Mesothelial cell of epicardium (in vitro differentiated cells): ENCODE data around the gene CCNC. TPM values are rescaled to one million over a fixed set of nuclear protein-coding genes. Genes with fewer than 3 reads are reported as not detected.

ENCODE experiments used
- DNase-seq, 2 experiments: peaks; one replicate each; pipeline ENCODE4 v3.0.0; 2021; ENCODE audit warnings: low spot score in 2 of 2; ENCODE audit not compliant: unreplicated experiment in 2 of 2
- H3K27ac Mint-ChIP-seq: 2 replicates; pipeline ENCODE4 v1.8.0; 2021; ENCODE audit warnings: mixed read lengths
- H3K27me3 Mint-ChIP-seq: 2 replicates; pipeline ENCODE4 v1.8.0; 2021; ENCODE audit warnings: low read depth, mixed read lengths
- H3K36me3 Mint-ChIP-seq: 2 replicates; pipeline ENCODE4 v1.8.0; 2021; ENCODE audit warnings: mixed read lengths
- H3K4me1 Mint-ChIP-seq: 2 replicates; pipeline ENCODE4 v1.8.0; 2021; ENCODE audit warnings: mixed read lengths
- H3K4me3 Mint-ChIP-seq: 2 replicates; pipeline ENCODE4 v1.8.0; 2021; ENCODE audit warnings: mild to moderate bottlenecking, moderate library complexity, mixed read lengths
- H3K9me3 Mint-ChIP-seq: 2 replicates; pipeline ENCODE4 v1.8.0; 2021; ENCODE audit warnings: mixed read lengths
- total RNA-seq: library from RNA; stranded (reverse); gene quantifications from 3 replicates; pipeline ENCODE4 v1.2.1, GENCODE V29; 2021
- TF ChIP-seq, protein P1 (sequence below): fragments of 200-600 bp; sonication (generic); IDR thresholded peaks from one replicate; pipeline ENCODE4 v1.5.0; 2021; ENCODE audit warnings: antibody characterized with exemption; ENCODE audit not compliant: unreplicated experiment

The CCNC gene
- total RNA-seq, 1 donor from 2014 or later: 54.3 TPM

DNA sequence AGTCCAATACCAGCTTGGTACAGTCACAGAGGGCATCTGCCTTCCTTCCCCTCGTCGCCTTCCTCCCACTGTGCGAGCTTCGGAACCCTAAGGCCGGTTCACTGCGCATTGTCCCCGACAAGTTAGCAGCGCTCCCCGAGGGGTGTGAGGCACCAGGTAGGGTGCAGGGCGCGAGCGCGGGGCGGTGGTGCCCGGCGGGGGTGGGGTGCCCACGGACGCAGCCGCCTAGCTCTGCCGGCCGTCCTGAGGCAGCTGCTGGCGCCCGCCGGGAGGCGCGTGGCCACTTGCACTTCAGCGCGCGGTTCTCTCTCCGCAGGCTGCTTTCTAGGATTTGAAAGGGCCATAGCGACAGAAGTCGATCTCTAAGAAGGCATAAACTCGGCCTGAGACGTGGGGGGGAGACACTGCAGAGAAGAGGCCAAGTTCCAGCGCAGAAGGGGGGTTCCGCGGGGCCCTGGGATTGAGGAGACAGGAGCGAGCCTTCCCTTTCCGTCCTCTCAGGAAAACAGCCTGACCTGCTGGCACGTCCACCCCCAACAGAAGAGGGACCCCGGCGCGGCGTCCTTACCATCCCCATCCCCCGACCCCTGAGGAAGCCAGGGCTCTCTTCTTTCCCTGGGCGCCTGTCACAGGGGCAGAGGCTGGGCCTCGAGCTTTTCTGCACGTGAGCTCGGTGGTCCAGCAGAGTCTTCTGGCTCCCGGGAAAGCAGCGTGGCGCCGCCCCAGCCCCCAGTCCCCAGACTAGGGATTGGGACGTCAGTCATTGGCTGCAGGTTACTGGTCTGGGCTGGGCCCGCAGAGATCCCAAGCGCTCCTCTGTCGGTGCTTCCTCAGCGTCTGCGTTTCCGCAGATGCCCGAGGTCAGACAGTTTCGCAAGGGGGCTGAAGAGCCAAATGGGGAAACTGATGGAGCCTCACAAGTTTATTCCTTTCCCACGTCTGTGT is 22.5 kb upstream of the CCNC start:
- Mint-ChIP-seq H3K27ac (no peak overlapping the region), H3K4me3 (no peak overlapping the region), H3K27me3 (peaks cover 90% of the 10 kb centered on the region), H3K4me1 (peaks cover 9% of the 10 kb centered on the region), H3K36me3 (no peaks in the 10 kb centered on the region), H3K9me3 (peaks cover 5% of the 10 kb centered on the region)
- TF ChIP-seq, protein P1, sequence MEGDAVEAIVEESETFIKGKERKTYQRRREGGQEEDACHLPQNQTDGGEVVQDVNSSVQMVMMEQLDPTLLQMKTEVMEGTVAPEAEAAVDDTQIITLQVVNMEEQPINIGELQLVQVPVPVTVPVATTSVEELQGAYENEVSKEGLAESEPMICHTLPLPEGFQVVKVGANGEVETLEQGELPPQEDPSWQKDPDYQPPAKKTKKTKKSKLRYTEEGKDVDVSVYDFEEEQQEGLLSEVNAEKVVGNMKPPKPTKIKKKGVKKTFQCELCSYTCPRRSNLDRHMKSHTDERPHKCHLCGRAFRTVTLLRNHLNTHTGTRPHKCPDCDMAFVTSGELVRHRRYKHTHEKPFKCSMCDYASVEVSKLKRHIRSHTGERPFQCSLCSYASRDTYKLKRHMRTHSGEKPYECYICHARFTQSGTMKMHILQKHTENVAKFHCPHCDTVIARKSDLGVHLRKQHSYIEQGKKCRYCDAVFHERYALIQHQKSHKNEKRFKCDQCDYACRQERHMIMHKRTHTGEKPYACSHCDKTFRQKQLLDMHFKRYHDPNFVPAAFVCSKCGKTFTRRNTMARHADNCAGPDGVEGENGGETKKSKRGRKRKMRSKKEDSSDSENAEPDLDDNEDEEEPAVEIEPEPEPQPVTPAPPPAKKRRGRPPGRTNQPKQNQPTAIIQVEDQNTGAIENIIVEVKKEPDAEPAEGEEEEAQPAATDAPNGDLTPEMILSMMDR: no peak
- no peak for DNase-seq

DNA sequence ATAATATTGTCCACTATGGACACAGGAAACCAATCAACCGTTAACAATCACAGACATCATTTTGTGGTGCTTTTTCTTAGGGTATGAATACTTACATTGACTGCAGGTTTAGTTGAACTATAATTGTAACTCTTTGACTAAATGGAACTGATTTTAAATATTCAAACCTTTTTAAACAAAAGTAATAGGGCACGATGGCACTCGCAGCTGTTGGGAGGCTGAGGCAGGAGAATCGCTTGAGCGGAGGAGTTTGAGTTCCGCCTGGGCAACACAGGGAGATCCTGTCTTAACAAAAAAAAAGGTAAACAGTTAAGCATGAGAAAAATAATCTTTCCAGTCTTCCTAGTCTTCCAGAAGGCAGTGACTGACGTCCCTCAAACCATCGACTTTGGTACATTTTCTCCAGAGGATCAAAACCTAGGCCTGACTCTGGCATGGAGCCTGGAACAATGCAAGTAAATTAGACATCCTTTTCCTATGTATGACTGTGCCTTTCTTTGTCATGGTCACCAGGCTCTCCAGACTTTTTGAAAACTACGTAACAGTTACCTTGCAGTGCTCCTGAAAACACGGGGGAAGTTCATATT is 21.5 kb upstream of the CCNC start:
- no peak for DNase-seq
- TF ChIP-seq, protein P1: no peak
- H3K4me3 Mint-ChIP-seq: peak overlapping the region; percentile 26
- H3K9me3 Mint-ChIP-seq: no peaks in the 10 kb centered on the region
- H3K27ac Mint-ChIP-seq: no peak overlapping the region
- H3K4me1 Mint-ChIP-seq: peaks cover 9% of the 10 kb centered on the region
- peaks cover 90% of the 10 kb centered on the region for H3K27me3 Mint-ChIP-seq
- H3K36me3 Mint-ChIP-seq: no peaks in the 10 kb centered on the region

DNA sequence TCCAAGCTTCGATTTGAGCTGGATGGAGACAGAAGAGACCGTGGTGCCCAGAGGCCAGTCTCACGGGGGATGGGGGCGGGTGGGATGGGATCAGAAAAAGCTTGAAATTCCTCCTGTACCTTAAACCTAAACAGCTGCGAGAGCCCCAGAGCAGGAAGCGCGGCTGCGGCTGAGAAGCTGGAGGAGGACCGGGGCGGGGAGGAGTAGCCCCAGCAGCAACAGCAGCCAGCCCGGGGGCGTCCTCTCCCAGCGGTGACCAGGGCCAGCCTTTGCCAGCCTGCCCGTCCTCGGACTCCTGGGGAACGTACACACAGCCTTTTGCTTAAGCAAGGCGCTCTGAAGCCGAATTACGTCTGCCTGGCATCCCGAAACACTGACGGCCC is 20.8 kb upstream of the CCNC start:
- no peaks in the 10 kb centered on the region for H3K9me3 Mint-ChIP-seq
- H3K27ac Mint-ChIP-seq: no peak overlapping the region
- peak overlapping the region; percentile 71 for H3K4me3 Mint-ChIP-seq
- TF ChIP-seq, protein P1: no peak
- no peak for DNase-seq
- peaks cover 9% of the 10 kb centered on the region for H3K4me1 Mint-ChIP-seq
- no peaks in the 10 kb centered on the region for H3K36me3 Mint-ChIP-seq
- H3K27me3 Mint-ChIP-seq: peaks cover 90% of the 10 kb centered on the region

DNA sequence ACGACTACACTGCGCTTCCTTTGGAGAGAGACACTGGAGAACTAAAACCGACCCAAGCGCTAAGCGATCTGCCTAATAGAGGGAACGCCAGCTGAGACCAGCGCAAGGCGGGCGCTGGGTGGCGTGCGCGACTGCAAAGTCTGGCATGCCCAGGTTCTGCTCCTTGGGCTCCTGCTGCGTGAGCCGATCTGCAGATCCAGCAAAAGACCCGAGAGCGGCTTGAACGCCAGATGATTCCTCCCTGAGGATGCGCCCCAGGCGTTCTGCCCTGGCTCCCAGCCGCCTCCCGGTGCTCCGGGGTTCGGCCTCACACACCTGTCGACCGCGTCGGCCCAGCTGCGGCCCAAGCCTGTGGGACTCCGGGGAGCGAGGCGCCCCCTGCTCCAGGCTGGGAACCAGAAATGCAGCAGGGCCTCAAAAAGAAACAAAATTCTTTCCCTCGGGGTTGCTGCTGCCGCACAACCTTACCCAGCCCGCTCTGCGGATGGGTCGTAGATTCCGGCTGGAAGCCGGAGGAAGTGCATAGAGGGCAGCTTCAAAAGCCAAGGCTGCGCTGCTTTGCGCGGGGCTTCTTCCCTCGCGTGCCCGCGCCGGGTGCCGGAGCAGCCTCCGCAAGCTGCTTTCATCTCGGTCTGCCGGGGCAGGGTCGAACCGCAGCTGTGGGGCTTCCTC is 20.3 kb upstream of the CCNC start:
- DNase-seq: peak in 1 of 2 experiments; percentile 72

DNA sequence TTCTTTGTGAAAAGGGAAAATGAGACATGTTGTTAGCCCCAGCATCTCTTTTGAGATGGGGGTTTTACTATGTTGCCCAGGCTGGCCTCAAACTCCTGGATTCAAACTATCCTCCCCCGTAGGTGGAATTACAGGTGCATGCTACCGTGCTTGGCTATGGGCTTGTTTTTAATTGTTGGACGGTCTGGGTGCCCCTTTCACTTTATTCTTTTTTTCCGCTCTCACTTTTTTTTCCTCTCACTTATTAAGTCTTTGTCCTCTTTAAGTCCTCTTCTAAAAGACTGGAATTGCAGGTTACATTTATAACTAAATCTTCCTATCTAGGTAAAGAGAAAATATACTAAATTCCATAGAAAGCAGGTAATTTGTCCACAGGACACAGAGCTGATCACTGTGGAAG is 19.3 kb upstream of the CCNC start:
- TF ChIP-seq, protein P1: no peak
- DNase-seq: no peak
- Mint-ChIP-seq H3K4me1 (peaks cover 9% of the 10 kb centered on the region), H3K4me3 (no peak overlapping the region), H3K27me3 (peaks cover 92% of the 10 kb centered on the region), H3K9me3 (no peaks in the 10 kb centered on the region), H3K36me3 (no peaks in the 10 kb centered on the region), H3K27ac (no peak overlapping the region)

More for the DNA sequence above, 20.3 kb upstream of the CCNC start:
- peaks cover 90% of the 10 kb centered on the region for H3K27me3 Mint-ChIP-seq
- peak overlapping the region; percentile 71 for H3K4me3 Mint-ChIP-seq
- H3K9me3 Mint-ChIP-seq: no peaks in the 10 kb centered on the region
- peaks cover 9% of the 10 kb centered on the region for H3K4me1 Mint-ChIP-seq
- TF ChIP-seq, protein P1: no peak
- H3K36me3 Mint-ChIP-seq: no peaks in the 10 kb centered on the region
- no peak overlapping the region for H3K27ac Mint-ChIP-seq
